ENCODE results near the gene SARDH.

Gene SARDH

DNA sequence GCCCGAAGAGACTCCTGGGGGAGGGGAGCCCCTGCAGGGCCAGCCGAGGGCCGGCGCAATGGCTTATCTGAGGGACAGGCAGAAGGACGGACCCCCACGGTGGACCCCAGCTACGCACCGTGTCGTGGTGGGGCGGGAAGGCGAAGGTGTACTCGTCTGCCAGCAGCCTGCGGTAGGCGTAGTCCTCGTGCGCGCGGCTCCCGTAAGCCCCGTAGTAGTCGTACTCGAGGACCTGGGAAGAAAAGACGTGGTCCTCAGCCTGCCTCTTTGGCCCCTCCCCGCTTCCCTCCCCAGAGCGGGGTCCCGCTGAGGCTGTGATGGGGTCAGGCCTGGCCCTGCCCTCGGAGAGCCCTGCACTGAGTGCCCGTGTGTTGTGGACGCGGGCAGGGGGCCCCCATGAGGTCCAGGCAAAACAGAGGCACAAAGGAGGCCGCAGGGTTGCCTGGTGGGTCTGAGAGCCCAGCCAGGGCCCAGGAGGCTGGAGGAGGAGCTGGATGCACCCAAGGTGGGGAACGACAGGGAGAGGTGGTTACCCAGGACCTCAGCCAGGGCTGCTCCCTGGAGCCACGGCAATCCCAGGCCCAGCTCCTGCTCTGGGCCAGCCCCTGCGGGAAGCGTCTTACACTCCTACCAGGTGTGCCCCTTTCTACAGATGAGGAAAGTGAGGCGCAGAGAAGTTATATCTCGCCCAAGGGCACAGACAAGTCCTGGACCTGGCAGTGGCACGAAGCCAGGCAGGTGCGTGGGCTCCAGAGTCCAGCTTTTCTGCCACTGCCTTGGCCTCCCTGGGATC, 35.2 kb downstream of the SARDH start:
- ATAC-seq (no peak), DNase-seq (no peak)
- peak overlapping the region; percentile 76 for H3K4me3 Mint-ChIP-seq
- H3K27ac Mint-ChIP-seq = peak overlapping the region; percentile 84
- H3K36me3 Mint-ChIP-seq (ENCODE audit: low read depth) = no peaks in the 10 kb centered on the region
- H3K9me3 Mint-ChIP-seq = peaks cover 4% of the 10 kb centered on the region
- no peaks in the 10 kb centered on the region for H3K27me3 Mint-ChIP-seq
- H3K4me1 Mint-ChIP-seq = peaks cover 37% of the 10 kb centered on the region

DNA sequence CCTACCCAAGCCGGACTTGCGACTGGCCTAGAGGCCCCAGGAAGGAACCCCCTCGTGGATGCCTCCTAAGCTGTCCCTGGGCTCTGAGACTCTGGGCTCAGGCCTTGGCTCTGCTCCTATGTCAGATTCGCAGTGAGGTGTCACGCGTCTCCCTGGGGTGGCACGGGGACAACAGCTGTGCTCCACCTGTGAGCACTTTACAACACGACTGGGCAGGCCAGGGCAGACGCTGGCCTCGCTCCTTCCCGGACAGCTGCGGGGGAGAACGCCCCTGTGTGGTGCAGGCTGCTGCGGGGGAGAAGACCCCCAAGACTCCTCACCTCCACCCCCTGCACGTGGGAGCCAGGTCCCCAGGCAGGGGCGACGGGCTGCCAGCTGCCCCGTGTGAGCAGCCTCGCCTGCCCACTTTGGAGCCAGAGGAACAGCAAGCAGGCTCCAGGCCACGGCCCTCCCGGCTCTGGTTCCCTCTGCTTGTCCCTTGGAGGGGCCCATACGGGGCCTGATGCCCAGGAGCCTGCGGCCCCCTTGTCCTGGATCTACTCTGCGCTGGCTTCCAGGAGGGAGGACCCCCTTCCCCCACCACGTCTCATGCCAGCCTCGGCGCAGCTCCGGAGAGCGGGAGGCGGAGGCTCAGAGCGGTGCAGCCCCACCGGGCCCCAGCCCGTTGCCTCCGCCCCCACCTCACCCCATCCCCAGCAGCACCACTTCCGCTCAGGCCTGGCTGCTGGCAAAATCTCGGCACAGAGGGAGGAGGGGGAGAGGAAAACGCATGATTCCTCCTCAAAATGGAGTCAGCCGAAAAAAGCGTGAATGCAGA, 36.0 kb downstream of the SARDH start:
- Mint-ChIP-seq H3K4me1 (peaks cover 37% of the 10 kb centered on the region), H3K9me3 (peaks cover 4% of the 10 kb centered on the region), H3K27ac (peak overlapping the region; percentile 84), H3K36me3 (ENCODE audit: low read depth) (no peaks in the 10 kb centered on the region), H3K27me3 (no peaks in the 10 kb centered on the region), H3K4me3 (peak overlapping the region; percentile 76)
- DNase-seq (peak; percentile 71), ATAC-seq (peak; percentile 81)

DNA sequence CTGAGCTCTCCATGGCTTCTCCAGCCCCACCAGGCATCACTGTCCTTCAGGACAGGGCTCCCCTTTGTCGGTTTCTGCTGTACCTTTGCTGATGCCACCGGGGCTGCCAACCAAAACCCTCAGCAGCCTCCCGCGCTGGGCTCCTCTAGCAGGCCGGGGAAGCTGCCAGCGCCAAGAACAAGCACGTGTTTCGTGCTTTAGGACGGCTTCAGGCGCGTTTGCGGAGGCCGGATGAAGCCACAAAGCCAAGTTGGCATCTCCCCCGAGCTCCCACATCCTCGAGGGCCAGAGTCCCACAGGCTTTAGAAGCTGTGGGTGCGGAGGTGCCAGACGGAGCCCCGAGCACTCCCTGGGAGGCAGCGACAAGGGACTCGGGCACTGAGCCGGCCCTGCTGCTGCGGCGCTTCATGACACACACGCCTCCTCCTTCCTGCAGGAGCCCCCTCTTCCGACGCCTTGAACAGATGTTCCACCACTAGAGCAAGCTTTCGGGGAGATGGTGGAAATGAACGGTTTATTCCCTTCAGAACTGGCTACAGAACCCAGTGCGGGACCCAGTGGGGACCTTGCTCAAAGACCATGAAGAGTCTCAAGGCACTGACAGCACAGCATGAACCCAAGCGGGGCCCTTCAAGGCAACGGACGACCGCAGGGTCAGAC, 36.7 kb downstream of the SARDH start:
- DNase-seq = peak; percentile 60
- Mint-ChIP-seq H3K36me3 (ENCODE audit: low read depth) (no peaks in the 10 kb centered on the region), H3K27me3 (no peaks in the 10 kb centered on the region), H3K9me3 (peaks cover 4% of the 10 kb centered on the region), H3K4me1 (peaks cover 35% of the 10 kb centered on the region), H3K27ac (peak overlapping the region; percentile 84), H3K4me3 (peak overlapping the region; percentile 72)
- ATAC-seq = peak; percentile 63

DNA sequence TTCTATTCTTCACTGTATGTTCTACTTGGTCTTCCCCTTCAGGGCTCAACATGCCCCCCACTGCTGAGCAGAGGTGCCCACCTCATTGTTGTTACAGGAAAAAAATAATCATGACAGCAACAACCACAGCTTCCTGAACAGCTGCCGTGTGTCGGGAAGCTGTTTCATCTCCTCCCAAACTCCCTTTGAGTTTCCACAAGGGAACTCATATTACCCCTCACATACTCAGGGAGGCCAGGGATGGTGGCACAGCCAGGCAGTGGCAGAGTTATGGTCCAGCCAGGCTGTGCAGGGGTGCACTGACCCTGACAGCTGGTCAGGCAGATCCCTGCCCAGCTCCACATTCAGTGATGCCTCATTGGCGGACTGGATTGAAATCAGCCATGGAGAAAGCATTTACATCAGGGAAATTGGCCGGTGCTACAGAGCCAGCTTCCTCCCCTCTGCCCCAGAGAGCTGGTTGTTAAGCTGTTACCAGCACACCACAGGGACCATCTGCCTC, 37.3 kb downstream of the SARDH start:
- ATAC-seq (peak; percentile 33), DNase-seq (no peak)
- Mint-ChIP-seq H3K27me3 (no peaks in the 10 kb centered on the region), H3K27ac (peak overlapping the region; percentile 84), H3K9me3 (peaks cover 4% of the 10 kb centered on the region), H3K36me3 (ENCODE audit: low read depth) (no peaks in the 10 kb centered on the region), H3K4me1 (peaks cover 32% of the 10 kb centered on the region), H3K4me3 (peak overlapping the region; percentile 72)

DNA sequence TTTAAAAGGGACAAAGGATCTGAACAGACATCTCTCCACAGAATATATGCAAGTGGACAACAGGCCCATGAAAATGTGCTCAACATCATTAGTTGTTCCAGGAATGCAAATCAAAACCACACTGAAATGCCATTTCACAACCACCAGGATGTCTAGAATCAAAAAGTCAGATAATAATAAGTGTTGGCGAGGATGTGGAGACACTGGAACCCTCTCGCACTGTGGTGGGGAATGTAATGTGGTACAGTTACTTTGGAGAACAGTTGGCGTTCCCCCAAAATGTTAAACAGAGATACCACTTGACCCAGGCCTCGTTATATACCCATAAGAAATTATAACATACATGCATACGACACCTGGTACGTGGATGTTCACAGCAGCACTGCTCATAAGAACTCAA, 38.6 kb downstream of the SARDH start:
- no peaks in the 10 kb centered on the region for H3K27me3 Mint-ChIP-seq
- no peak overlapping the region for H3K4me3 Mint-ChIP-seq
- H3K36me3 Mint-ChIP-seq (ENCODE audit: low read depth) = no peaks in the 10 kb centered on the region
- ATAC-seq (no peak), DNase-seq (no peak)
- H3K9me3 Mint-ChIP-seq = peaks cover 4% of the 10 kb centered on the region
- peaks cover 32% of the 10 kb centered on the region for H3K4me1 Mint-ChIP-seq
- no peak overlapping the region for H3K27ac Mint-ChIP-seq

DNA sequence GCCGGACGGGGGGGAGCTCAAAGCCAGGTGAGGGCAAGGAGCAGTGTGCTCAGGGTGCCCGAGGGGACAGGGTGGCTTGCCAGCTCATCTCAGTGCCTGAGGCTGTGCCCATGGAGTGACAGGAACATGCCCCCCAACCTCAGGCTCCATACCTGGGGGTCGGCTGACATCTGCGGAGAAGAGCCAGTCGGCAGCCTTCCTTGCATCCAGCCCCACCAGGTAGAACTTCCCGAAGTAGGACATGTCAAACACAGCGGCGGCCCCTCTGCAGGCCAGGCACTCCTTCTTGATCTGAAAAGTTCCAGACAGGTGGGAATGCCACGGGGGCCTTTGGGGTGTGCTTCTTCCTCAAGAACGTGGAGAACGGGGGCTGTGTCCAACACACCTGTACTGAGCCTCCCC, 42.1 kb downstream of the SARDH start:
- Mint-ChIP-seq H3K9me3 (peaks cover 4% of the 10 kb centered on the region), H3K4me3 (no peak overlapping the region), H3K27me3 (no peaks in the 10 kb centered on the region), H3K4me1 (peaks cover 27% of the 10 kb centered on the region), H3K36me3 (ENCODE audit: low read depth) (no peaks in the 10 kb centered on the region), H3K27ac (no peak overlapping the region)
- ATAC-seq = no peak
- no peak for DNase-seq

DNA sequence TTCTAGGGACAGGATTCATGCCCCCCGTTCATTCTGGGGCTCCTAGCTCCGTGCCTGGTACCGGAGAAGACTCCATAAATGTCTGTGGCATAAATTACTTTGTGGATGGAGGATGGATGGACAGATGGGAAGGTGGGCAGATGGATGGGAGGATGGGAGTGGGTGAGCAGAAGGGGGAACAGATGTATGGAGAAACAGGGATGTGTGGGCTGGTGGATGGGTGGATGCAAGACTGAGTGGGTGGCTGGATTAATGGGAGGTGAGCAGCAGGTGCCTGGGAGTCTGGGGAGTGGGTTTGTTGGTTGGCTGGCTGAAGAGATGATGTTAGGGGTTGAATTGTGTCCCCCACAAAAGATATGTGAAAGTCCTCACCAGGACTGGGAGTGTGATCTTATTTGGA, 43.5 kb downstream of the SARDH start:
- Mint-ChIP-seq H3K36me3 (ENCODE audit: low read depth) (no peaks in the 10 kb centered on the region), H3K4me1 (peaks cover 17% of the 10 kb centered on the region), H3K27me3 (no peaks in the 10 kb centered on the region), H3K9me3 (peaks cover 3% of the 10 kb centered on the region), H3K27ac (no peak overlapping the region), H3K4me3 (no peak overlapping the region)
- no peak for DNase-seq
- ATAC-seq = no peak

DNA sequence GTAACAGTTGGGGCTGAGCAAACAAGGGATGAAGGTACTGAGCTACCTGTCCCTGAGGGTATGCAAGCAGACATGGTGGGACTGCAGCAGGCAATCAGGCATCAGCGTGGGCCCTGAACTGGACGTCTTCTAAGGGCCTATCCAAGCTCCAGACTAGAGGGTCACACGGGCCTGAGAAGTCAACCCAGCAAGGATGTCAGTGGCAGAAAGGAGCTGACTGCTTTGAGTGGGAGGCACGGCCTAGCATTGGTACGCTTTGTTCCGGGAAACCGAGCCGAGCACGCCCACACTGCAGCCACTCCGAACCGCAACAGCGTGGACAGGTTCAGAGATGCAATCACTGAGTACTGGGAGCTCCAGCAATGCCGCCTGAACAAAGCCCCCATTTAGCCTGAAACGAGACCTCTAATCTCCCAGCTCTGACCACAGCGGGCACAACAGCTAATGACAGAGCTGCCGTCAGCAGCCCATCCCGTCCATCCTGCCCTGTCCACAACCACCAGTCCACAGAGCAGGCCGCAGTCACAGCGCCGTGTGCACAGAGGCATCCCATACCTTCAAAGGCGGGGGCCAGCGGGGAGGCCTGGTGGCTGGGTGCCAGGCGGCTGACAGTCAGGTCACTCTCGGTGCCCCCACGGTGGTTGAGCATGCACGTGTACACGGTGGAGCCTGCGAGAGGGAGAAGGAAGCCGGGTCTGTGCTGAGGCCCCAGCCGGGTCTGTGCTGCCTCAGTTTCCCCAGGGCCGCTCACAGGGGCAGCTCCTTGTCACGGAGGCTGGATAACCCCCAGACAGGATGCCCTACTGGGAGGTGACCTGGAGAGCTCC, 44.2 kb downstream of the SARDH start:
- DNase-seq = no peak
- ATAC-seq = no peak
- no peaks in the 10 kb centered on the region for H3K9me3 Mint-ChIP-seq
- no peak overlapping the region for H3K4me3 Mint-ChIP-seq
- H3K36me3 Mint-ChIP-seq (ENCODE audit: low read depth) = no peaks in the 10 kb centered on the region
- H3K27me3 Mint-ChIP-seq = no peaks in the 10 kb centered on the region
- H3K4me1 Mint-ChIP-seq = peaks cover 14% of the 10 kb centered on the region
- no peak overlapping the region for H3K27ac Mint-ChIP-seq

DNA sequence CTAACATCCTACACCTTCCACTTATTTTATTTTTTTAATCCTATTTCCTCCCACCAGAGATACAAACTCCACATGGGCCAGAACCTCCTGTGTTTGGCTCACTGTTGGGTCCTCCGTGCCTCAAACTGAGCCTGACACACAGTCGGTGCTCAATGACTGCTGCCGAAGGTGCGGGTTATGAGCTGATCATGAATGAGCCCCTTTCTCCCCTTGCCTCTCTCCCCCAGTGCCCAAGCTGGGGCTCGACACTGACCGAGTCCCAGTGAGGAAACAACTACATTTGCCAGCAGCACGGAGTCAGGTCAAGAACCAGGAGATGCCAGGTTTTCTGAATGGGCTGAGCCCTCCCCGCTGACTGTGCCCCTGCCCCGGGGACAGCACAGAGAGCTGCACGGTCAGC, 45.0 kb downstream of the SARDH start:
- DNase-seq = no peak
- ATAC-seq = no peak
- Mint-ChIP-seq H3K9me3 (no peaks in the 10 kb centered on the region), H3K36me3 (ENCODE audit: low read depth) (no peaks in the 10 kb centered on the region), H3K4me3 (no peak overlapping the region), H3K4me1 (peaks cover 11% of the 10 kb centered on the region), H3K27me3 (no peaks in the 10 kb centered on the region), H3K27ac (no peak overlapping the region)

DNA sequence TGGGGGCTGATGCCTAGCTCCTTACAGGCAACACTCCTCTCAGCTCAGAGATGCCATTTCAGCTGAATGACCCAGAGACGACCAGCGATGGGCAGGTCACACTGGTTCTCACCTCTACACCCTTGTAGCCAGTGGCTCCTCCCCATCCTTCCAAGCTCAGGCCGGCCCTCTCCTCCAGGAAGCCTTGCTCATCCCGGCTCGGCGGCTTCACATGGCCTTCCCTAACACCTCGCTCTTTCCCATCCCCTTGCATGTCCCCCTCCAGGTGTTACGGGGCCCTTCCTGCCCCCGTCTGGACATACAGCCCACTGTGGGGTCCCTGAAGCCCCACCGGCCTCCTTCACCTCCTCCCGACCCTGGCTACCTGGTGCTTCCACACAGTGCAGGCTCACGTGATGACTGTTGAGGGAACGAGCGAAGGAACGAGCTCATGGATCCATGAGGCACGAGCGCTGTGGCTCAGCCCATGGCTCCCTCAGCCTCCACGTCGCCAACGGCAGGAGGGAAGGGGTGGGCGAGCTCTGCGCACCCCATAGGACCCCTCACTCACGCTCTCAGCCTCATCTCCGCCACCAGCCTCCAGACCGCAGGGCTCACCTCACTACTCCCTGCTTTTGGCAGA, 45.7 kb downstream of the SARDH start:
- no peaks in the 10 kb centered on the region for H3K9me3 Mint-ChIP-seq
- ATAC-seq (no peak), DNase-seq (no peak)
- no peaks in the 10 kb centered on the region for H3K27me3 Mint-ChIP-seq
- H3K4me1 Mint-ChIP-seq = peaks cover 11% of the 10 kb centered on the region
- H3K36me3 Mint-ChIP-seq (ENCODE audit: low read depth) = no peaks in the 10 kb centered on the region
- H3K27ac Mint-ChIP-seq = no peak overlapping the region
- no peak overlapping the region for H3K4me3 Mint-ChIP-seq

DNA sequence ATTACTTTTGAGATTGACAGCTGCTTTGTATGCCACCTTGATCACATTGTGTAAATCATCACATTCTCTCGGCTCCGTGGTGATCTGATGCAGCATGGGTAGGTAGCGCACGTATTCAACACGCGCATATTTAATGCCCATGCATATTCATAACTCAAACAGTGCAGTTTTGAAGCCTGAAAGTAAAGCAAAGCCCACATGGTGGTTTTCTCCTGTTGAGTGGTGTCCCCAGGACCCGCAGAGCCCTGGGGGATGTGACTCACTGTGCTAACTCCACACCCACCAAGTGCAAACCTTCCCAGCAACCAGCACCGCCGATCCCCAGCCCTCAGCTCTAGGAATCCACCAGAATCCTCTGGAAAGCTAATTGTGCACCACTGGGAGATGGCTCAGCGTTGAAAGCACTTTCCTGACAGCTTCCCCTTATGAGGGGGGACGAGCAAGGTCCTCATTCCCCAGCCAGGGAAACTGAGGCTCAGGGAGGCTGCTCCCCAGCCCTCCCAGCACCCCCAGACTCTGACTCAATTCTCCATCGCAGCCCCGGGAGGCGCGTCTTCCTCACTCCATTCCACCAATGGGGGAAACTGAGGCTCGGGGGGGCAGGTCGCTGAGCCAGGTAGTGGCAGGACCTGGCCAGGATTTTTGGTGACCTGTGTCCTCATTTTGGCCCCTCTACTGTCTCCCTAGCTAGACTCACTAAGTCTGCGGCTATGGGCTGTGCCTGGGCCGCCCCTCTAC, 46.4 kb downstream of the SARDH start:
- H3K36me3 Mint-ChIP-seq (ENCODE audit: low read depth) = no peaks in the 10 kb centered on the region
- no peaks in the 10 kb centered on the region for H3K27me3 Mint-ChIP-seq
- no peaks in the 10 kb centered on the region for H3K9me3 Mint-ChIP-seq
- no peak overlapping the region for H3K27ac Mint-ChIP-seq
- DNase-seq (peak; percentile 44), ATAC-seq (peak; percentile 90)
- H3K4me1 Mint-ChIP-seq = peaks cover 11% of the 10 kb centered on the region
- H3K4me3 Mint-ChIP-seq = no peak overlapping the region

DNA sequence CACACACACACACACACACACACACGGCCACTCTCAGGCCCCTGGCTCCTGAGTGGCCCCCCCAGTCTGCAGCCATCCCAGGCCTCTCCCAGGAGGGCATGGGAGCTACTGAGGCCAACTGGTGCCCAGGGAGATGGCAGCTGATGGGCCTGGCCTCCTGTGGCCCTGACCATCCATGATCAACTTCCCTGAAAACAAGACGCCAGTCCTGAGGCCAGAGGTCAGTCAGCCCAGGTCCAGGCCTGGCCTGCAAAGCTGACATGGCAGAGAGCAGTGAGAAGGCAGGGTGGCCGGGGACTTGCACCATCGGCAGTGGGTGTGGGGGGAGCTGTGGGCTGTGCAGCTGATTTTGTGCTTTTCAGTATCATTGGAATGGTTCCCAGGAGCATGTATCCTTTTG, 47.0 kb downstream of the SARDH start:
- H3K4me1 Mint-ChIP-seq = peaks cover 11% of the 10 kb centered on the region
- no peaks in the 10 kb centered on the region for H3K36me3 Mint-ChIP-seq (ENCODE audit: low read depth)
- no peak for DNase-seq
- ATAC-seq = no peak
- H3K9me3 Mint-ChIP-seq = no peaks in the 10 kb centered on the region
- no peak overlapping the region for H3K4me3 Mint-ChIP-seq
- no peaks in the 10 kb centered on the region for H3K27me3 Mint-ChIP-seq
- no peak overlapping the region for H3K27ac Mint-ChIP-seq

DNA sequence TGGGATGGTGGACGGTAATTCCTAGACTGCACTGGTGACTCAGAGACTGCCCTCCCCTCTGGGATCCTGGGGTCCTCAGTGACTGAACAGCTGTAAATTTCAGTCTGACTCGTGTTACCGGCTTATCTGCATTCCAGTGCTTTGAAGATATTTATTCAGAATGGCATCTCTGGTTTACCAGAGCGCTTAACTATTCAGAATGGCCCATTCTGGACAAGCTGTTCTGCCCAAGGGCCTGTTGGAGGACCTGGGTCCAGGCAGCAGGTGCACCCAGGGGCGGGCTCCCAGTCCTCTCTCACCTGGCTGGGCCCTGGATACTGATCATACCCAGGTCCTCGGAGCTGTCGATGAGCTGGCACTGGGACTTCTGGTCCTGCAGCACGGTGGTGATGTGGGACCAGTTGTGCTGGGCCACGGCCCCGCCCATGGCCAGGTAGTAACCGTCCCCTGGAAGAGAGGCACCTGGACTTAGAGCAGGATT, 48.0 kb downstream of the SARDH start:
- no peak overlapping the region for H3K4me3 Mint-ChIP-seq
- H3K9me3 Mint-ChIP-seq = no peaks in the 10 kb centered on the region
- DNase-seq (no peak), ATAC-seq (no peak)
- H3K27ac Mint-ChIP-seq = no peak overlapping the region
- H3K36me3 Mint-ChIP-seq (ENCODE audit: low read depth) = no peaks in the 10 kb centered on the region
- H3K27me3 Mint-ChIP-seq = no peaks in the 10 kb centered on the region
- H3K4me1 Mint-ChIP-seq = peaks cover 11% of the 10 kb centered on the region
